Measurements from ENCODE around the gene RNU1-4.
"Not testable (repeated sequence)": the region's sequence is repeated elsewhere in the genome, so short reads cannot be mapped to it uniquely, and the experiment has no call there.

DNA sequence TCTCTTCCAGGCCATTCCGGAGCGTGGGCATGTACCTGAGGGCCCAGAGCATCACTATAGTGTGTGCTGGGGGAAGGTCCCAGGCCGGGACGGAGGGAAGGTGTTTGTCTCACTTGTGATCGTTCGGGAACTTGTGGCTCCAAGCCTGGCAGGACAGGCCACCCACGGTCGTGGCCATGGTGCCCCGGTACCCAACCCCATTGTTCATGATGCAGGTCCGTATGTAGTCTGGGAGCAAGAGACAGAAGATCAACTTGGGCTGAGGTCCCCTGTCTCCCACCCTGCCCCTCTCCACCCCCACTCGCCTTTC, 20.1 kb downstream of the RNU1-4 start:
- TF ChIP-seq, protein P1, sequence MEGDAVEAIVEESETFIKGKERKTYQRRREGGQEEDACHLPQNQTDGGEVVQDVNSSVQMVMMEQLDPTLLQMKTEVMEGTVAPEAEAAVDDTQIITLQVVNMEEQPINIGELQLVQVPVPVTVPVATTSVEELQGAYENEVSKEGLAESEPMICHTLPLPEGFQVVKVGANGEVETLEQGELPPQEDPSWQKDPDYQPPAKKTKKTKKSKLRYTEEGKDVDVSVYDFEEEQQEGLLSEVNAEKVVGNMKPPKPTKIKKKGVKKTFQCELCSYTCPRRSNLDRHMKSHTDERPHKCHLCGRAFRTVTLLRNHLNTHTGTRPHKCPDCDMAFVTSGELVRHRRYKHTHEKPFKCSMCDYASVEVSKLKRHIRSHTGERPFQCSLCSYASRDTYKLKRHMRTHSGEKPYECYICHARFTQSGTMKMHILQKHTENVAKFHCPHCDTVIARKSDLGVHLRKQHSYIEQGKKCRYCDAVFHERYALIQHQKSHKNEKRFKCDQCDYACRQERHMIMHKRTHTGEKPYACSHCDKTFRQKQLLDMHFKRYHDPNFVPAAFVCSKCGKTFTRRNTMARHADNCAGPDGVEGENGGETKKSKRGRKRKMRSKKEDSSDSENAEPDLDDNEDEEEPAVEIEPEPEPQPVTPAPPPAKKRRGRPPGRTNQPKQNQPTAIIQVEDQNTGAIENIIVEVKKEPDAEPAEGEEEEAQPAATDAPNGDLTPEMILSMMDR (IDR thresholded peaks at IDR 0.05), result not testable (repeated sequence)
- TF ChIP-seq POLR2A, POLR2AphosphoS5 (IDR thresholded peaks at IDR 0.05): not testable (repeated sequence)

All from prostate gland (tissue), 2 donors.